HEK293T (cell line): Measurements from ENCODE around the gene SYDE2.
"Not testable (repeated sequence)": the region's sequence is repeated elsewhere in the genome, so short reads cannot be mapped to it uniquely, and the experiment has no call there.

Experiments used
- CTCF ChIA-PET: fragments of 350-600 bp; formaldehyde crosslinking; extraction: SDS; loops from one replicate; lab custom pipeline; 2021; ENCODE audit warnings: antibody characterized with exemption, inconsistent platforms; lab: Yijun Ruan, JAX
- POLR2A ChIA-PET: fragments of 350-600 bp; formaldehyde crosslinking; extraction: SDS; loops from one replicate; lab custom pipeline; 2020; ENCODE audit warnings: antibody characterized with exemption, inconsistent platforms; lab: Yijun Ruan, JAX
- DNase-seq: peaks from one replicate; pipeline ENCODE4 v3.0.0; 2012; ENCODE audit warnings: mixed read lengths; ENCODE audit errors: extremely low spot score
- ARNT ChIP-seq: fragments of 450-650 bp; IDR thresholded peaks from 2 replicates; pipeline ENCODE4 v1.6.1; 2017; ENCODE audit warnings: mild to moderate bottlenecking
- BHLHE40 ChIP-seq: fragments of 450-650 bp; IDR thresholded peaks from 2 replicates; pipeline ENCODE4 v1.6.1; 2016; ENCODE audit warnings: mild to moderate bottlenecking, moderate library complexity, borderline replicate concordance
- CTBP1 ChIP-seq: fragments of 450-650 bp; IDR thresholded peaks from 2 replicates; pipeline ENCODE4 v1.6.1; 2016; ENCODE audit warnings: borderline replicate concordance
- ELF4 ChIP-seq: fragments of 450-650 bp; IDR thresholded peaks from 2 replicates; pipeline ENCODE4 v1.6.1; 2017; ENCODE audit warnings: antibody characterized with exemption
- FOXA1 ChIP-seq: fragments of 450-650 bp; IDR thresholded peaks from 2 replicates; pipeline ENCODE4 v1.6.1; 2016; ENCODE audit warnings: mild to moderate bottlenecking
- FOXK2 ChIP-seq: fragments of 450-650 bp; IDR thresholded peaks from 2 replicates; pipeline ENCODE4 v1.6.1; 2016; ENCODE audit warnings: mild to moderate bottlenecking
- FOXM1 ChIP-seq: fragments of 450-650 bp; IDR thresholded peaks from 2 replicates; pipeline ENCODE4 v1.6.1; 2017; ENCODE audit warnings: mild to moderate bottlenecking, borderline replicate concordance
- HDGF ChIP-seq: fragments of 450-650 bp; IDR thresholded peaks from 2 replicates; pipeline ENCODE4 v1.6.1; 2017; ENCODE audit warnings: antibody characterized with exemption, borderline replicate concordance
- L3MBTL2 ChIP-seq: fragments of 450-650 bp; conservative IDR thresholded peaks from 2 replicates; pipeline ENCODE4 v1.6.1; 2016; ENCODE audit warnings: mild to moderate bottlenecking
- LEF1 ChIP-seq: fragments of 450-650 bp; IDR thresholded peaks from 2 replicates; pipeline ENCODE4 v1.6.1; 2017; ENCODE audit warnings: mild to moderate bottlenecking, borderline replicate concordance
- NFRKB ChIP-seq: fragments of 450-650 bp; IDR thresholded peaks from 2 replicates; pipeline ENCODE4 v1.6.1; 2016; ENCODE audit warnings: mild to moderate bottlenecking, moderate library complexity
- SP1 ChIP-seq: fragments of 450-650 bp; IDR thresholded peaks from 2 replicates; pipeline ENCODE4 v1.6.1; 2017
- SUZ12 ChIP-seq: fragments of 450-650 bp; IDR thresholded peaks from 2 replicates; pipeline ENCODE4 v1.6.1; 2016; ENCODE audit warnings: mild to moderate bottlenecking
- TARDBP ChIP-seq: fragments of 450-650 bp; IDR thresholded peaks from 2 replicates; pipeline ENCODE4 v1.6.1; 2016
- ZNF384 ChIP-seq: fragments of 450-650 bp; IDR thresholded peaks from 2 replicates; pipeline ENCODE4 v1.6.1; 2016
- TF ChIP-seq, protein P1 (sequence below): fragments of 450-650 bp; IDR thresholded peaks from 2 replicates; pipeline ENCODE4 v1.6.1; 2016

Gene SYDE2

DNA sequence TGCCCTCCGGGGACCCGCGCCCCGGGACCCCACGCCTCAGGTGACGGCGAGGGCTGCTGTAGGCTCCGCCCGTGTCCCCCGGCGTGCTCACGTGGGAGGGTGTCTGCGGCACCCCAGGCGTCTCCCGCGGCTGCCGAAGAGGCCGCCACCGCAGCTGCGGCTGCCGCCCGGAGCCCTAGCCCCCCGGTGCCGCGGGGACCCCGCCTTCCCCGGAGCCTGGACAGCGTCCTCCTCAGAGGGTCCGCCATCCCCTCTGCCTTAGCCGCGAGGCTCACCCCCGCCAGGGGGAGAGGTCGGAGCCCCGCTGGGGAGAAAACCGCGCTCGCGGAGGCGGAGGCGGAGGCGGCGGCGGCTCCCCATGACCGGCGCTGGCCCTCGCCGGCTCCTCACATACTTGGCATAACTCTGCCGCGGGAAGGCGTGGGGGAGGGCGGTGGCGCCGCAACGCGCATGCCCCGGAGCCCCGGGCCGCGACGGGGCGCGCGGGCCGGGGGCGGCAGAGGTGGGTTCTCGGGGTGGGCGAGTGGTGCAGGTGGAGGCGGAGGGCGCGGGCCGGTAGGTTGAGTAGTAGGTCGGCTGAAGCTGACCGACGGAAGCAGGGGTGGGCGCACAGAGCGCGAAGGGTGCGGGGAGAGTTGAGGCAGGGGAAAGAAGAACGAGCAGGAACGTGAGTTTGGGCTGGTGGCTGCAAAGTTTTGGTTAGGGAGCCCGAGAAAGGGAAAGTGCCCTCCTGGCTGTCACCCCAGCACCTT, 700 bp upstream of the SYDE2 start:
- peak; percentile 78 for DNase-seq
- ChIA-PET CTCF (interaction anchor here (1.2 kb wide), 1 partner anchor 38 kb away, joined by 5 read pairs; no protein-coding TSS in a partner anchor), POLR2A (interaction anchor here (0.6 to 3.7 kb wide), 5 partner anchors 19 to 244 kb away, joined by 3 to 16 read pairs (median 4); partner anchors contain the start of gene C1orf52)
- 0 out of 2 replicates have a peak, but pooled peaks have one; percentile 1 for TF ChIP-seq FOXM1
- TF ChIP-seq ZNF384 = no peak

- ChIA-PET CTCF (interaction anchor here (0.6 kb wide), 2 partner anchors 87 to 696 kb away, joined by 4 to 12 read pairs; no protein-coding TSS in a partner anchor), POLR2A (interaction anchor here (1.0 to 3.7 kb wide), 4 partner anchors 25 to 243 kb away, joined by 3 to 16 read pairs (median 10); partner anchors contain the start of gene C1orf52)
- no peak for DNase-seq
- TF ChIP-seq ZNF384 (peak; percentile 41; the same call in 1 of the 2 replicates), BHLHE40 (no peak)
Measured at GRCh38 chr1:85199667-85200462, 951 bp downstream of the SYDE2 start.

GRCh38 chr1:85198864-85199263, 2.0 kb downstream of the SYDE2 start:
- no peak for TF ChIP-seq LEF1
- DNase-seq = no peak
- ChIA-PET CTCF (no interaction called here), POLR2A (interaction anchor here (0.7 kb wide), 2 partner anchors 35 to 509 kb away, joined by 3 read pairs; partner anchors contain the start of gene ZNHIT6)

- TF ChIP-seq TARDBP (no peak), BHLHE40 (no peak), CTBP1 (no peak), FOXK2 (no peak), HDGF (no peak), LEF1 (no peak), ARNT (no peak)
- TF ChIP-seq, protein P1, sequence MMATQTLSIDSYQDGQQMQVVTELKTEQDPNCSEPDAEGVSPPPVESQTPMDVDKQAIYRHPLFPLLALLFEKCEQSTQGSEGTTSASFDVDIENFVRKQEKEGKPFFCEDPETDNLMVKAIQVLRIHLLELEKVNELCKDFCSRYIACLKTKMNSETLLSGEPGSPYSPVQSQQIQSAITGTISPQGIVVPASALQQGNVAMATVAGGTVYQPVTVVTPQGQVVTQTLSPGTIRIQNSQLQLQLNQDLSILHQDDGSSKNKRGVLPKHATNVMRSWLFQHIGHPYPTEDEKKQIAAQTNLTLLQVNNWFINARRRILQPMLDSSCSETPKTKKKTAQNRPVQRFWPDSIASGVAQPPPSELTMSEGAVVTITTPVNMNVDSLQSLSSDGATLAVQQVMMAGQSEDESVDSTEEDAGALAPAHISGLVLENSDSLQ = no peak
- no peak for DNase-seq
- CTCF ChIA-PET = no interaction called here
- POLR2A ChIA-PET = no interaction called here
Measured at GRCh38 chr1:85196358-85196757, 4.5 kb downstream of the SYDE2 start.

DNA sequence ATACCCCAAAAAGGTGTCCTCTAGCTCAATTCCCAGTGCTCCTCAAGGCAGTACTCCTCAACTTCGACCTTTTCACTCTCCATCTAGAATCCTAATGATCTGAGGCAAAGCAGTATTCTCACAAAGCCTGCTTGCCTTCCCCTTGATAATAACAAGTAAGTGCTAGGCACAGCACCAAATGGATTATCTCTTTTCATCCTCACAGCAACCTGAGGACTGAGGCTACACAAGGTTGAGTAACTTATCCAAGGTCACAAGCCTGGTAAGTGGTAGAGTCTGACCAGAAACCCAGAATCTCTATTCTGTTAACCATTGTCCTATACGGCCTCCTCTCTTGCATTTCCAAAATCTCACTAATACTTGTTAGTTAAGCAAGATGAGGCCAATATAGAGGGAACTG, 5.1 kb downstream of the SYDE2 start:
- no peak for DNase-seq
- ChIA-PET POLR2A (no interaction called here), CTCF (interaction anchor here (0.6 kb wide), 1 partner anchor 59 kb away, joined by 4 read pairs; no protein-coding TSS in a partner anchor)
- no peak for TF ChIP-seq SP1
- TF ChIP-seq FOXM1 = no peak
- no peak for TF ChIP-seq L3MBTL2
- no peak for TF ChIP-seq FOXA1
- TF ChIP-seq FOXK2 = no peak
- no peak for TF ChIP-seq HDGF
- TF ChIP-seq ARNT = no peak
- TF ChIP-seq, protein P1 = no peak
- no peak for TF ChIP-seq NFRKB
- no peak for TF ChIP-seq CTBP1
- TF ChIP-seq BHLHE40 = no peak
- no peak for TF ChIP-seq SUZ12

DNA sequence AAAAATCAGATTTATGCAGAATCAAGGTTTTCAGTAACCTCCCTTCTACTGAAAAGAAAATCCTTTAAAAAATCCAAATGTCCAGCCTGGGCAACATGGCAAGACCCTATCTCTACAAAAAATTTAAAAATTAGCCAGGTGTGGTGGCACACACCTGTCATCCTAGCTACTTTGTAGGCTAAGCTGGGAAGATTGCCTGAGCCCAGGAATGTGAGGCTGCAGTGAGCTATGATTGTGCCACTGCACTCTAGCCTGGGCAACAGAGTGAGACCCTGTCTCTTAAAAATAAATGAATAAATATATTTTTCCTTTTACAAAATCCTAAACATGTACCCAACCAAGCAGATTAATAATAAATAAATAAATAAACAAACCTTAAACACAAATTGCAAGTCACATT, 8.7 kb downstream of the SYDE2 start:
- DNase-seq, CTCF ChIA-PET, POLR2A ChIA-PET: not testable (repeated sequence)

DNA sequence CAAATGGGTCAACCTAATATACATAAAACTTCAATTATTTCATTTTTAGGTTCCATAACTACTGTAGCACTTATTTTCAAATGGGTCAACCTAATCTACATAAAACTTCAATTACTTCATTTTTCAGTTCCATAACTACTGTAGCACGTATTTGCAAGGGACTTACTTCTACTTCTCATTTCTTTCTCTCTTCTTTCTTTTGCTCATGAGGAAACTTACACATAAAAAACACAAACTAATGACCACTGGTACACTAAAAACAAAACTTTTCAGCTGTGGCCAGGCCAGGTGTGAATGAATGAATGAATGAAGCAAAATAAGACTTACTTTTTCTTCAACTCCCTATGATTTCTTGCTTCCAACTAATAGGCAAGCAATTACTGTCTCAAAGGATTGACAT, 11.7 kb downstream of the SYDE2 start:
- no peak for TF ChIP-seq NFRKB
- no peak for DNase-seq
- CTCF ChIA-PET = no interaction called here
- POLR2A ChIA-PET = no interaction called here

GRCh38 chr1:85188530-85188929, 12.3 kb downstream of the SYDE2 start:
- CTCF ChIA-PET = interaction anchor here (0.6 kb wide), 1 partner anchor 310 kb away, joined by 4 read pairs; no protein-coding TSS in a partner anchor
- no peak for DNase-seq
- POLR2A ChIA-PET = no interaction called here
- no peak for TF ChIP-seq ARNT
- no peak for TF ChIP-seq BHLHE40
- TF ChIP-seq SUZ12 = no peak
- TF ChIP-seq FOXK2 = no peak
- TF ChIP-seq TARDBP = no peak
- TF ChIP-seq, protein P1 = no peak
- no peak for TF ChIP-seq CTBP1
- no peak for TF ChIP-seq L3MBTL2
- TF ChIP-seq FOXA1 = no peak
- no peak for TF ChIP-seq SP1
- TF ChIP-seq LEF1 = no peak
- no peak for TF ChIP-seq FOXM1
- TF ChIP-seq ELF4 = no peak
- no peak for TF ChIP-seq NFRKB
- TF ChIP-seq ZNF384 = no peak
- TF ChIP-seq HDGF = no peak

GRCh38 chr1:85187021-85187420, 13.8 kb downstream of the SYDE2 start:
- DNase-seq, CTCF ChIA-PET, POLR2A ChIA-PET: not testable (repeated sequence)
